PC-3 (cell line): Measurements from ENCODE around the gene PML. TPM values are rescaled to one million over a fixed set of nuclear protein-coding genes. Genes with fewer than 3 reads are reported as not detected.

Source experiments
- ATAC-seq: fragments of 200-7000 bp; cut with Tn5 transposase; 2 replicates; pipeline ENCODE4 v1.9.1; 2020; ENCODE audit warnings: mild to moderate bottlenecking, moderate library complexity
- BruUV-seq: library from RNA; stranded (reverse); fragments of 400-500 nt; replicated peaks from 2 replicates; lab custom pipeline; 2021; lab: Mats Ljungman, UMichigan
- CTCF ChIA-PET: fragments of 300-600 bp; sonication (Branson Sonifier 250); formaldehyde crosslinking; loops from one replicate; lab custom pipeline; 2022; ENCODE audit warnings: antibody characterized with exemption; lab: Charles Lee
- POLR2A ChIA-PET: fragments of 300-600 bp; sonication (Branson Sonifier 250); formaldehyde crosslinking; loops from one replicate; lab custom pipeline; 2022; ENCODE audit warnings: antibody characterized with exemption; ENCODE audit not compliant: unreplicated experiment; lab: Charles Lee
- DNase-seq: peaks from one replicate; pipeline ENCODE4 v3.0.0-alpha.2; 2015
- H2AFZ ChIP-seq: fragments of 300-600 bp; sonication (generic); 2 replicates; pipeline ENCODE4 v1.6.0; 2016; ENCODE audit warnings: antibody characterized with exemption, low read length
- H3F3A ChIP-seq: fragments of 300-600 bp; sonication (generic); one replicate; pipeline ENCODE4 v1.6.0; 2017; ENCODE audit warnings: antibody characterized with exemption, low read length, control low read depth, mild to moderate bottlenecking; ENCODE audit not compliant: unreplicated experiment
- H3K27ac ChIP-seq: fragments of 300-600 bp; sonication (generic); 2 replicates; pipeline ENCODE4 v1.5.1; 2016; ENCODE audit warnings: mild to moderate bottlenecking, low read length
- H3K27me3 ChIP-seq: fragments of 300-600 bp; sonication (generic); 2 replicates; pipeline ENCODE4 v1.6.1; 2016; ENCODE audit warnings: low read length, mixed read lengths
- H3K36me3 ChIP-seq: fragments of 300-600 bp; sonication (generic); 2 replicates; pipeline ENCODE4 v1.6.1; 2016; ENCODE audit warnings: low read depth, mixed run types, low read length, mixed read lengths
- H3K4me1 ChIP-seq: fragments of 300-600 bp; sonication (generic); 2 replicates; pipeline ENCODE4 v1.5.1; 2016; ENCODE audit warnings: low read length; ENCODE audit not compliant: insufficient read depth
- H3K4me2 ChIP-seq: fragments of 300-600 bp; sonication (generic); 2 replicates; pipeline ENCODE4 v1.6.0; 2016; ENCODE audit warnings: low read length
- H3K4me3 ChIP-seq: fragments of 300-600 bp; sonication (generic); 2 replicates; pipeline ENCODE4 v1.5.1; 2016; ENCODE audit warnings: mild to moderate bottlenecking, low read length, mixed read lengths
- H3K79me2 ChIP-seq: fragments of 300-600 bp; sonication (generic); 2 replicates; pipeline ENCODE4 v1.6.1; 2017; ENCODE audit warnings: low read length, mixed read lengths
- H3K9ac ChIP-seq: fragments of 300-600 bp; sonication (generic); 2 replicates; pipeline ENCODE4 v1.6.0; 2016; ENCODE audit warnings: mild to moderate bottlenecking, low read length
- H3K9me2 ChIP-seq: fragments of 300-600 bp; sonication (generic); replicated peaks from 2 replicates; pipeline ENCODE4 v1.6.1; 2016; ENCODE audit warnings: mixed run types, low read length, mixed read lengths
- H3K9me3 ChIP-seq: fragments of 300-600 bp; sonication (generic); 2 replicates; pipeline ENCODE4 v1.6.1; 2016; ENCODE audit warnings: low read length, mixed read lengths
- H4K20me1 ChIP-seq: fragments of 300-600 bp; sonication (generic); 2 replicates; pipeline ENCODE4 v1.6.1; 2016; ENCODE audit warnings: low read length, mixed read lengths
- EZH2 ChIP-seq: fragments of 300-600 bp; sonication (generic); IDR thresholded peaks from one replicate; pipeline ENCODE4 v1.6.1; 2017; ENCODE audit warnings: antibody characterized with exemption, mild to moderate bottlenecking, low read length; ENCODE audit not compliant: unreplicated experiment
- EZH2phosphoT487 ChIP-seq: fragments of 300-600 bp; sonication (generic); IDR thresholded peaks from 2 replicates; pipeline ENCODE4 v1.6.1; 2018; ENCODE audit warnings: mild to moderate bottlenecking, antibody characterized with exemption, low read length, borderline replicate concordance
- intact Hi-C: fragments of 100-400 bp; cut with micrococcal nuclease; formaldehyde crosslinking; loops from 2 replicates; pipeline ENCODE4 v1.9.0; 2023
- total RNA-seq: library from RNA; depleted of rRNA; stranded (reverse); fragments of >200 nt; gene quantifications from 2 replicates; pipeline ENCODE4 v1.2.3, GENCODE V29; 2014
- TF ChIP-seq, protein P1 (sequence below): fragments of 300-600 bp; sonication (generic); conservative IDR thresholded peaks from 2 replicates; pipeline ENCODE4 v1.5.1; 2017; ENCODE audit warnings: antibody characterized with exemption, low read depth, mild to moderate bottlenecking, low read length

PML gene
- total RNA-seq, 1 experiment from 2014 or later = 18.7 TPM

DNA sequence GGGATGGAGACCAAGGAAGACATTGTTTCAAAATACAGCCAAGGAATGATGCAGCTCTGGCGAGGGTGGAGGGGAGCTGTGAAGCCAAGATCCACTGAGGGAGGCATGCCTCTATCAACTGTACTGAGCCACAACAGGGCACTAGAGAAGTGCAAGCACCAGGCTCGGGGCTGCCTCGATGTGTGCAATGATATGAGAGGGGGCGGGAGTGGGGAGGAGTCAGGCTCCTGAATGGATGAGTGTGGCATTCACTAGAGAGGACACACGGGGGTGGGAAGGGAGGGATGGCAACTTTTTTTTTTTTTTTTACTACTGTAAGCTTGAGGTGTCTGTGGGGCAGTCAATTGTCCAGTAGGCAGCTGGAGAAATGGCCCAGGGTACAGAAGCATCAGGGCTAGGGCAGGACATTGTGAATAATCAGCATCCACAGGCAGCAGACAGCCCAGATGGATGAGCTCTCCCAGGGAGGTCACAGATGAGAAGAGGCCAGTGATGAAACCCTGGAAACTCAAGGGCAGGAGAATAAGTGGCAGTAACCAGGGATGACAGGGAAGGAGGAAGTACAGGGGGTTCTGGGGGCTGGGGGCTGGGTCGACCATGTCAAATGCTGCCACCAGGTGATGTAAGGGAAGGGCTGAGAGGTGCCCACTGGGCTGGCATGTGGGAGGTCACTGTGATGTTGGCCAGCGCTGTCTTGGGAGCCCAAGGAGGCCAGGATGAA is 8.3 kb upstream of the PML start:
- no peaks in the 10 kb centered on the region for H3K36me3 ChIP-seq
- H4K20me1 ChIP-seq = no peaks in the 10 kb centered on the region
- BruUV-seq = no TSS peak
- no peak overlapping the region for H3K9ac ChIP-seq
- H3K79me2 ChIP-seq = no peaks in the 10 kb centered on the region
- H3F3A ChIP-seq = no peaks in the 10 kb centered on the region
- CTCF ChIA-PET = no interaction called here
- no peaks in the 10 kb centered on the region for H3K9me3 ChIP-seq
- H3K4me2 ChIP-seq = no peak overlapping the region
- intact Hi-C loops = no loop called here
- TF ChIP-seq EZH2 (no peak), EZH2phosphoT487 (no peak)
- TF ChIP-seq, protein P1, sequence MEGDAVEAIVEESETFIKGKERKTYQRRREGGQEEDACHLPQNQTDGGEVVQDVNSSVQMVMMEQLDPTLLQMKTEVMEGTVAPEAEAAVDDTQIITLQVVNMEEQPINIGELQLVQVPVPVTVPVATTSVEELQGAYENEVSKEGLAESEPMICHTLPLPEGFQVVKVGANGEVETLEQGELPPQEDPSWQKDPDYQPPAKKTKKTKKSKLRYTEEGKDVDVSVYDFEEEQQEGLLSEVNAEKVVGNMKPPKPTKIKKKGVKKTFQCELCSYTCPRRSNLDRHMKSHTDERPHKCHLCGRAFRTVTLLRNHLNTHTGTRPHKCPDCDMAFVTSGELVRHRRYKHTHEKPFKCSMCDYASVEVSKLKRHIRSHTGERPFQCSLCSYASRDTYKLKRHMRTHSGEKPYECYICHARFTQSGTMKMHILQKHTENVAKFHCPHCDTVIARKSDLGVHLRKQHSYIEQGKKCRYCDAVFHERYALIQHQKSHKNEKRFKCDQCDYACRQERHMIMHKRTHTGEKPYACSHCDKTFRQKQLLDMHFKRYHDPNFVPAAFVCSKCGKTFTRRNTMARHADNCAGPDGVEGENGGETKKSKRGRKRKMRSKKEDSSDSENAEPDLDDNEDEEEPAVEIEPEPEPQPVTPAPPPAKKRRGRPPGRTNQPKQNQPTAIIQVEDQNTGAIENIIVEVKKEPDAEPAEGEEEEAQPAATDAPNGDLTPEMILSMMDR = no peak
- POLR2A ChIA-PET = no interaction called here
- no peak overlapping the region for H3K4me3 ChIP-seq
- ATAC-seq (no peak), DNase-seq (no peak)
- no peak overlapping the region for H2AFZ ChIP-seq
- H3K9me2 ChIP-seq = no peaks in the 10 kb centered on the region
- no peaks in the 10 kb centered on the region for H3K27me3 ChIP-seq
- peaks cover 62% of the 10 kb centered on the region for H3K4me1 ChIP-seq
- H3K27ac ChIP-seq = no peak overlapping the region

DNA sequence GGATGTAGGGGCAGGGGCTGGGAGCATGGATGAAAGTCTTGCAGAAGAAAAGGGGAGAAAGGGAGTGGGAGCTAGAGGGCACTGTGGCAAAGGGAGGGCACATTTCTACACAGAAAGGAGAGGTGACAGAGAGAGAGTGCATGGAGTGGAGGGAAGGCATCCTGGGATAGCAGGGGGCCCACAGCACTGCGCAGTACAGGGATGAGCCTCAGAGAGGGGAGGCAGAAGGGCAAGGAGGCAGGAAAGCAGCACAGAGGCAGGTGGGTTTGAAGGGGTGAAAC is 7.8 kb upstream of the PML start:
- DNase-seq (no peak), ATAC-seq (no peak)
- no peak overlapping the region for H3K9ac ChIP-seq
- TF ChIP-seq EZH2phosphoT487 (no peak), EZH2 (no peak)
- TF ChIP-seq, protein P1 = no peak
- no peaks in the 10 kb centered on the region for H3K27me3 ChIP-seq
- BruUV-seq = no TSS peak
- no peaks in the 10 kb centered on the region for H3K79me2 ChIP-seq
- H3K4me1 ChIP-seq = peaks cover 62% of the 10 kb centered on the region
- no peaks in the 10 kb centered on the region for H3K36me3 ChIP-seq
- no peaks in the 10 kb centered on the region for H3K9me2 ChIP-seq
- no peak overlapping the region for H3K4me2 ChIP-seq
- ChIA-PET CTCF (no interaction called here), POLR2A (no interaction called here)
- no peaks in the 10 kb centered on the region for H4K20me1 ChIP-seq
- intact Hi-C loops = no loop called here
- no peak overlapping the region for H2AFZ ChIP-seq
- H3K27ac ChIP-seq = no peak overlapping the region
- no peaks in the 10 kb centered on the region for H3F3A ChIP-seq
- H3K4me3 ChIP-seq = no peak overlapping the region
- no peaks in the 10 kb centered on the region for H3K9me3 ChIP-seq

DNA sequence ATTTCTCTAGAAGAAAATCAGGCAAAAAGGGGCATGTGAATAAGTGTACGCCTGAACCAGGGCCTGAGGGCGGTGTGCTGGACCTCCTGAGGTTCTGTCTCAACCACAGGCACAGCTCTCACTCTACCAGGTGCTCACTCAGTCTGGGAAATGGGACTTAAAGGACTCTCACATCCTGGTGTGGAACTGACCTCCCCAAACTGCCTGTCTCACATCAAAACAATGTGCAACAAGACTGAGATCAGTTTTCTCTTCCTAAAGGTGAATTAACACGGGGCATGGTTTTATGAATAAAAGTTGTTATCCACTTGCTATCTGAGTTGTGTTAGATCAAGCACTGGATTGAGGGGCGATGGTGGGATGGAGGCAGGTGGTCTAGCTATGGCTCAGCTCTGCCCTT is 7.3 kb upstream of the PML start:
- intact Hi-C loops = no loop called here
- ChIA-PET CTCF (no interaction called here), POLR2A (no interaction called here)
- H3K27me3 ChIP-seq = no peaks in the 10 kb centered on the region
- H3K79me2 ChIP-seq = no peaks in the 10 kb centered on the region
- ATAC-seq (no peak), DNase-seq (no peak)
- peak overlapping the region; percentile 49 for H3K27ac ChIP-seq
- no peak overlapping the region for H3K4me3 ChIP-seq
- no peak overlapping the region for H2AFZ ChIP-seq
- no peaks in the 10 kb centered on the region for H3K36me3 ChIP-seq
- H3K9ac ChIP-seq = no peak overlapping the region
- H3F3A ChIP-seq = no peaks in the 10 kb centered on the region
- peaks cover 57% of the 10 kb centered on the region for H3K4me1 ChIP-seq
- H3K4me2 ChIP-seq = no peak overlapping the region
- H4K20me1 ChIP-seq = no peaks in the 10 kb centered on the region
- no peaks in the 10 kb centered on the region for H3K9me2 ChIP-seq
- H3K9me3 ChIP-seq = no peaks in the 10 kb centered on the region
- BruUV-seq = no TSS peak
- TF ChIP-seq EZH2phosphoT487 = no peak
- TF ChIP-seq EZH2 = no peak
- TF ChIP-seq, protein P1 = no peak
